ENCODE results near the gene ANKRD35.
"Not testable (repeated sequence)": the region's sequence is repeated elsewhere in the genome, so short reads cannot be mapped to it uniquely, and the experiment has no call there.

Gene ANKRD35

DNA sequence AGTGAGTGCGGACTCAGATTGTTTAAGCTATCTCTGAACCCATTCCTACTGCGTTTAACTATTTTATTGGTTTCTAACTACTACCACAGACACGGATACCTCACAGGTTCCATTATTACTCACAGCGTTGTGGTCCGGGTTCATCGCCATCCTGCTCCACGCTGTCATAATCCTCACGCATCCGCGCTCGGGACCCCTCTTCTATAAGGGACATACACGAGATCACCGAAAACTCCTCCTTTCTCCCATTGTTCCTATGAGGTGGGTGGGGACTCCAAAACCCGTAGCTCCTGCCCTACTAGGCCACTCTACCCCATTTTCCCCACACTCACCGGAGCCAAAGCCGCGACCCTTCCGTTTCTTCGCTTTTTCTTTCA, 41.0 kb upstream of the ANKRD35 start:
- peak overlapping the region; percentile 74 for H3K27ac ChIP-seq (ENCODE audit: low read depth, low read length)
- no peak overlapping the region for H2BK120ac ChIP-seq (ENCODE audit: low read depth, low read length)
- H3K56ac ChIP-seq (ENCODE audit: low read length) = peak overlapping the region; percentile 94
- H4K8ac ChIP-seq (ENCODE audit: low read depth, low read length) = no peak overlapping the region
- H4K5ac ChIP-seq (ENCODE audit: low read length) = no peak overlapping the region
- peaks cover 9% of the 10 kb centered on the region for H3K79me1 ChIP-seq (ENCODE audit: low read length)
- no peak overlapping the region for H2BK15ac ChIP-seq (replicated peaks; ENCODE audit: low read depth)
- H3K79me2 ChIP-seq (ENCODE audit: control insufficient read depth, insufficient read depth, low read length) = peaks cover 12% of the 10 kb centered on the region
- peak overlapping the region; percentile 78 for H3K4ac ChIP-seq (ENCODE audit: low read depth, low read length)
- peak overlapping the region; percentile 97 for H3K4me3 ChIP-seq (ENCODE audit: low read length)
- H3K27me3 ChIP-seq (ENCODE audit: insufficient read depth, low read length, poor library complexity) = no peaks in the 10 kb centered on the region
- no peak for DNase-seq
- no CpG with 5 or more reads among the region's 19 CpGs for WGBS (ENCODE audit: extremely low coverage, insufficient coverage, low lambda C conversion rate)
- H3K36me3 ChIP-seq (ENCODE audit: control insufficient read depth, insufficient read depth, low read length) = no peaks in the 10 kb centered on the region
- H2AK5ac ChIP-seq (ENCODE audit: low read length) = peak overlapping the region; percentile 22
- H3K18ac ChIP-seq (ENCODE audit: low read length) = peak overlapping the region; percentile 78
- peaks cover 2% of the 10 kb centered on the region for H3K4me1 ChIP-seq (ENCODE audit: control insufficient read depth, low read depth, low read length)
- H3K23ac ChIP-seq (ENCODE audit: low read length) = peak overlapping the region; percentile 68
- H3K9ac ChIP-seq (ENCODE audit: low read length) = peak overlapping the region; percentile 96
- peak overlapping the region; percentile 62 for H2BK5ac ChIP-seq (ENCODE audit: low read length)
- H3K4me2 ChIP-seq (ENCODE audit: low read length) = peak overlapping the region; percentile 38

DNA sequence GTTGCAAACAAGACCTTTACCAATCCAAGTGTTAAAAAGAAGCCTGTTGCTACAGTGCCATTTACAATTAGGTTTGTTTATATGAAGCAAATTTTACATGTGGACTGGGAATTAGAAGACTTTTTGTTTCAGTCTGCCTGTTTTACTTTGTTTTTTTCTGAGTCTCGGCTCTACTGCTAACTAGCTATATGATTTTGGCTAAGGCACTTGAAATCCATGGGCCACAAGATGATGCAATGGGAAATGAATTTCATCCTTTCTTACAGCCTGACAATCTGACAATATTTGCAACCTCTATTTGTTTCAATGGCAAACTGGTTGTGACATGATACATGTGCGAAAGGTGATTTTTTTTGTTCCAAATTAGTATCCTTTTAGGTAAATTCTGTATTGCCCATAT, 36.6 kb upstream of the ANKRD35 start:
- H2BK15ac ChIP-seq (replicated peaks; ENCODE audit: low read depth) = no peak overlapping the region
- no peak overlapping the region for H3K56ac ChIP-seq (ENCODE audit: low read length)
- H3K36me3 ChIP-seq (ENCODE audit: control insufficient read depth, insufficient read depth, low read length) = no peaks in the 10 kb centered on the region
- no peak for DNase-seq
- H3K79me1 ChIP-seq (ENCODE audit: low read length) = peaks cover 9% of the 10 kb centered on the region
- WGBS (ENCODE audit: extremely low coverage, insufficient coverage, low lambda C conversion rate) = no CpG with 5 or more reads among the region's 2 CpGs
- no peak overlapping the region for H2BK5ac ChIP-seq (ENCODE audit: low read length)
- H3K4ac ChIP-seq (ENCODE audit: low read depth, low read length) = no peak overlapping the region
- no peak overlapping the region for H3K4me3 ChIP-seq (ENCODE audit: low read length)
- H3K79me2 ChIP-seq (ENCODE audit: control insufficient read depth, insufficient read depth, low read length) = peaks cover 12% of the 10 kb centered on the region
- H2BK120ac ChIP-seq (ENCODE audit: low read depth, low read length) = no peak overlapping the region
- H3K18ac ChIP-seq (ENCODE audit: low read length) = no peak overlapping the region
- no peak overlapping the region for H3K9ac ChIP-seq (ENCODE audit: low read length)
- no peak overlapping the region for H3K27ac ChIP-seq (ENCODE audit: low read depth, low read length)
- no peak overlapping the region for H3K4me2 ChIP-seq (ENCODE audit: low read length)
- H2AK5ac ChIP-seq (ENCODE audit: low read length) = no peak overlapping the region
- no peak overlapping the region for H4K8ac ChIP-seq (ENCODE audit: low read depth, low read length)
- H3K27me3 ChIP-seq (ENCODE audit: insufficient read depth, low read length, poor library complexity) = no peaks in the 10 kb centered on the region
- H3K4me1 ChIP-seq (ENCODE audit: control insufficient read depth, low read depth, low read length) = peaks cover 2% of the 10 kb centered on the region
- no peak overlapping the region for H4K5ac ChIP-seq (ENCODE audit: low read length)
- no peak overlapping the region for H3K23ac ChIP-seq (ENCODE audit: low read length)

DNA sequence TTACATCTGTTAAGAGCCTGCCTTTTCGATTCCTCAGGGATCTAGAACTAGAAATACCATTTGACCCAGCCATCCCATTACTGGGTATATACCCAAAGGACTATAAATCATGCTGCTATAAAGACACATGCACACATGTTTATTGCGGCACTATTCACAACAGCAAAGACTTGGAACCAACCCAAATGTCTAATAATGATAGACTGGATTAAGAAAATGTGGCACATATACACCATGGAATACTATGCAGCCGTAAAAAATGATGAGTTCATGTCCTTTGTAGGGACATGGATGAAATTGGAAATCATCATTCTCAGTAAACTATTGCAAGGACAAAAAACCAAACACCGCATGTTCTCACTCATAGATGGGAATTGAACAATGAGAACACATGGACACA, 34.6 kb upstream of the ANKRD35 start:
- WGBS (ENCODE audit: extremely low coverage, insufficient coverage, low lambda C conversion rate) = no CpG with 5 or more reads among the region's 4 CpGs
- H2BK5ac ChIP-seq (ENCODE audit: low read length); H3K4me1 ChIP-seq (ENCODE audit: control insufficient read depth, low read depth, low read length); H3K79me1 ChIP-seq (ENCODE audit: low read length); H3K36me3 ChIP-seq (ENCODE audit: control insufficient read depth, insufficient read depth, low read length); H3K56ac ChIP-seq (ENCODE audit: low read length); H2BK15ac ChIP-seq (replicated peaks; ENCODE audit: low read depth); H4K8ac ChIP-seq (ENCODE audit: low read depth, low read length); H3K27ac ChIP-seq (ENCODE audit: low read depth, low read length); H3K23ac ChIP-seq (ENCODE audit: low read length); DNase-seq; H3K4me3 ChIP-seq (ENCODE audit: low read length); H2BK120ac ChIP-seq (ENCODE audit: low read depth, low read length); H3K4me2 ChIP-seq (ENCODE audit: low read length); H3K4ac ChIP-seq (ENCODE audit: low read depth, low read length); H3K79me2 ChIP-seq (ENCODE audit: control insufficient read depth, insufficient read depth, low read length); H3K27me3 ChIP-seq (ENCODE audit: insufficient read depth, low read length, poor library complexity); H3K18ac ChIP-seq (ENCODE audit: low read length); H3K9ac ChIP-seq (ENCODE audit: low read length); H2AK5ac ChIP-seq (ENCODE audit: low read length); H4K5ac ChIP-seq (ENCODE audit: low read length): not testable (repeated sequence)

DNA sequence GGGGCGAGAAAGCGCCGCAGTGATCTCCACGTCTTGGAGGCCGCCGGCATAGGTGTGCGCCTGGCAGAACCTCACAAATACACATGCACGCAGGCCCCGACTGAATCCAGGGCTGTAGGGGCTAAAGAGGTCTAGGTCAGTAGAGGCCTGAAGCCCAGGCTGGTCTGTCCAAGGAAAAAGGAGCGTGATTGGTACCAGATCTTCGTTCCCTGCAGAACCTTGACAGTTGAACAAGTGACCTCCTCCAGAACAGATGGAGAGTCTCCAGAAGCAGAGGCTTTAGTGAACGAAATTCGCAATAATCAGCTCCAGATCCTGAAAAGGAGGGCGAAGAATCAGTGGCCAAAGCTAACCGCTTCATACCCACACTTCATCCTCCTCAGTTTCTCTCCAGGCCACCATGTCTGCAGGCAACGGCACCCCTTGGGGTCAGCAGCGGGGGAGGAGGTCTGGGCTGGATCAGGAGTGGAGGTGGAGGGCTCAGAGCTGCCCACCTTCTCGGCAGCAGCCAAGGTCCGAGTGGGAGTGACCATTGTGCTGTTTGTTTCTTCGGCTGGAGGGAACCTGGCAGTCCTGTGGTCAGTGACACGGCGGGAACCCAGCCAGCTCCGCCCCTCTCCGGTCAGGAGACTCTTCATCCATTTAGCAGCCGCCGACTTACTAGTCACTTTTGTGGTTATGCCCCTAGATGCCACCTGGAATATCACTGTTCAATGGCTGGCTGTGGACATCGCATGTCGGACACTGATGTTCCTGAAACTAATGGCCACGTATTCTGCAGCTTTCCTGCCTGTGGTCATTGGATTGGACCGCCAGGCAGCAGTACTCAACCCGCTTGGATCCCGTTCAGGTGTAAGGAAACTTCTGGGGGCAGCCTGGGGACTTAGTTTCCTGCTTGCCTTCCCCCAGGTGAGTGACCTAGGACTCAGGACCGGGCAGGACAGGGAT, 33.6 kb upstream of the ANKRD35 start:
- Histone ChIP-seq H4K8ac (ENCODE audit: low read depth, low read length) (no peak overlapping the region), H2BK120ac (ENCODE audit: low read depth, low read length) (no peak overlapping the region), H3K27ac (ENCODE audit: low read depth, low read length) (peak overlapping the region; percentile 48), H3K27me3 (ENCODE audit: insufficient read depth, low read length, poor library complexity) (no peaks in the 10 kb centered on the region), H3K36me3 (ENCODE audit: control insufficient read depth, insufficient read depth, low read length) (no peaks in the 10 kb centered on the region), H3K23ac (ENCODE audit: low read length) (no peak overlapping the region), H4K5ac (ENCODE audit: low read length) (no peak overlapping the region), H2BK5ac (ENCODE audit: low read length) (no peak overlapping the region), H2AK5ac (ENCODE audit: low read length) (no peak overlapping the region), H3K4me1 (ENCODE audit: control insufficient read depth, low read depth, low read length) (no peaks in the 10 kb centered on the region), H3K79me2 (ENCODE audit: control insufficient read depth, insufficient read depth, low read length) (no peaks in the 10 kb centered on the region), H3K79me1 (ENCODE audit: low read length) (no peaks in the 10 kb centered on the region), H3K56ac (ENCODE audit: low read length) (peak overlapping the region; percentile 88), H3K4me2 (ENCODE audit: low read length) (peak overlapping the region; percentile 35), H3K18ac (ENCODE audit: low read length) (peak overlapping the region; percentile 29), H3K4ac (ENCODE audit: low read depth, low read length) (no peak overlapping the region), H3K4me3 (ENCODE audit: low read length) (peak overlapping the region; percentile 25), H2BK15ac (replicated peaks; ENCODE audit: low read depth) (no peak overlapping the region), H3K9ac (ENCODE audit: low read length) (peak overlapping the region; percentile 32)
- peak; percentile 63 for DNase-seq
- WGBS (ENCODE audit: extremely low coverage, insufficient coverage, low lambda C conversion rate) = no CpG with 5 or more reads among the region's 33 CpGs

DNA sequence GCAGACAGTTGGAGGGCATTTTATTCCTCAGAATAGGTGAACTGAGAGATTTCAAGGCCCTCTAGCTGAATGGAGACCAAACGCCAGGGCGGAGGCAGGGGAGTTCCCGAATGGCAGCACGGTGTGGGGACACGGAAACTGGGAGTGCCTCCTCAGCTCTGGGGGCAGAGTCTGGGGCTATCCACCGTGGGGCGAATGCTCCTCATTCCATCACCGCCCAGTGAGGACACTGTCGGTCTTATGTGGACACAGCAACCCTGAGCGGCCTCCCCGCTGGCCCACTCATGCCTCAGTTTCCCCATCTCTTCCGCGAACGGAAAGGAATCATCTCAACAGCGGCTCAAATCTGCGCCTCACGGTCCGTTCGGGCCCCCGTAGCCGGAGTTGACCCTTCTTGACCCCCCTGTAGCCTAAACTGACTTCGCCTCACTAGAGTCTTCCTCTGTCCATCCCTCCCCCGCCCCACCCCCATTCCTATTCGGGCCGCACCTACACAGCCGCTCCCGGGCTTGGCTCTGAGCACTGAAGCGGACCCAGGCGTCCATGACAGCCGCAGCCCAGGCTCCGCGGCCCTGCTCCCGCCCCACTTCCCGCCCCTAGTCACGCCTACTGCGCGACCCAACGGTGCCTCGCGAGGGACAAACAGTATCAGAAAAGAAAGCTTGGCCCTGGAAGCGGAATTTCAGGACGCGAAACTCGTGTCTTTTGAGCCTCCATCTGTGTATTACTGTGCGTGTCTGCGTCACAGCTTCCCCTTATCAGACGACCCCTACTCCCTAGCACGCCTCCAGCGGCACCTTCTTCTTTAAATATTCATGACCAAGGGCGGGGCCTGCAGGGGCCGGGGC, 32.7 kb upstream of the ANKRD35 start, which contains the start of gene PEX11B:
Gene PEX11B (minus strand): TSS at position 574 of the 848 bp plus-strand sequence. CDS start 29 bp downstream, at position 545.
- Histone ChIP-seq H3K23ac (ENCODE audit: low read length) (no peak within 1 kb of the TSS), H3K27ac (ENCODE audit: low read depth, low read length) (peak within 1 kb of the TSS; percentile 48)

More for the DNA sequence above, 32.7 kb upstream of the ANKRD35 start, which contains the start of gene PEX11B:
- H3K4me1 ChIP-seq (ENCODE audit: control insufficient read depth, low read depth, low read length) = no peaks in the 10 kb centered on the region
- no CpG with 5 or more reads among the region's 51 CpGs for WGBS (ENCODE audit: extremely low coverage, insufficient coverage, low lambda C conversion rate)
- H3K18ac ChIP-seq (ENCODE audit: low read length) = peak within 1 kb of the TSS; percentile 29
- no peaks in the 10 kb centered on the region for H3K79me1 ChIP-seq (ENCODE audit: low read length)
- H3K9ac ChIP-seq (ENCODE audit: low read length) = peak within 1 kb of the TSS; percentile 84
- H3K4me2 ChIP-seq (ENCODE audit: low read length) = peak within 1 kb of the TSS; percentile 79
- H3K79me2 ChIP-seq (ENCODE audit: control insufficient read depth, insufficient read depth, low read length) = no peaks in the 10 kb centered on the region
- no peak within 1 kb of the TSS for H4K8ac ChIP-seq (ENCODE audit: low read depth, low read length)
- peak within 1 kb of the TSS; percentile 72 for H3K4me3 ChIP-seq (ENCODE audit: low read length)
- H3K36me3 ChIP-seq (ENCODE audit: control insufficient read depth, insufficient read depth, low read length) = no peaks in the 10 kb centered on the region
- no peak within 1 kb of the TSS for H2BK5ac ChIP-seq (ENCODE audit: low read length)
- H2BK15ac ChIP-seq (replicated peaks; ENCODE audit: low read depth) = no peak within 1 kb of the TSS
- H3K27me3 ChIP-seq (ENCODE audit: insufficient read depth, low read length, poor library complexity) = no peaks in the 10 kb centered on the region
- H3K56ac ChIP-seq (ENCODE audit: low read length) = peak within 1 kb of the TSS; percentile 88
- H2AK5ac ChIP-seq (ENCODE audit: low read length) = no peak within 1 kb of the TSS
- no peak within 1 kb of the TSS for H2BK120ac ChIP-seq (ENCODE audit: low read depth, low read length)
- H4K5ac ChIP-seq (ENCODE audit: low read length) = no peak within 1 kb of the TSS
- peak; percentile 93 for DNase-seq
- H3K4ac ChIP-seq (ENCODE audit: low read depth, low read length) = no peak within 1 kb of the TSS
